Naive thymus-derived CD4-positive, alpha-beta T cell (primary cell): ENCODE measurements around the gene FAM83G. TPM values are rescaled to one million over a fixed set of nuclear protein-coding genes. Genes with fewer than 3 reads are reported as not detected.

ENCODE experiments used
- ATAC-seq: fragments of 150-1000 bp; cut with Tn5 transposase; 2 replicates; pipeline ENCODE4 v1.10.0; 2021; ENCODE audit warnings: mild to moderate bottlenecking, moderate library complexity
- CTCF ChIA-PET: fragments of 350-600 bp; sonication (Branson Sonifier 250); formaldehyde crosslinking; loops from one replicate; lab custom pipeline; 2021; ENCODE audit warnings: antibody characterized with exemption; lab: Charles Lee
- POLR2A ChIA-PET: fragments of 350-600 bp; sonication (Branson Sonifier 250); formaldehyde crosslinking; loops from one replicate; lab custom pipeline; 2021; ENCODE audit warnings: antibody characterized with exemption, inconsistent platforms; lab: Charles Lee
- DNase-seq, 9 donors: peaks; one replicate each; pipeline versions ENCODE4 v3.0.0 to v3.0.0-alpha.2; 2020 to 2022; ENCODE audit warnings: mixed read lengths in 1 of 9
- H3K27ac ChIP-seq: one replicate; pipeline ENCODE4 v1.7.0; 2013; ENCODE audit warnings: mild to moderate bottlenecking, low read depth, low read length, moderate library complexity
- H3K27me3 ChIP-seq, 2 donors: one replicate each; pipeline ENCODE4 v1.7.0; 2013; ENCODE audit warnings: low read length in 2 of 2, mild to moderate bottlenecking in 2 of 2, moderate library complexity in 2 of 2; ENCODE audit not compliant: control insufficient read depth in 2 of 2, insufficient read depth in 2 of 2
- H3K36me3 ChIP-seq, 3 experiments: 1 replicate in 2 of 3; 2 replicates in 1 of 3; pipeline ENCODE4 v1.7.0; 2013; ENCODE audit warnings: low read length in 3 of 3, mild to moderate bottlenecking in 3 of 3, moderate library complexity in 1 of 3; ENCODE audit not compliant: insufficient read depth in 3 of 3, control insufficient read depth in 2 of 3
- H3K4me1 ChIP-seq, 2 donors: one replicate each; pipeline ENCODE4 v1.7.0; 2013; ENCODE audit warnings: low read length in 2 of 2, mild to moderate bottlenecking in 2 of 2, moderate library complexity in 1 of 2; ENCODE audit not compliant: control insufficient read depth in 2 of 2, insufficient read depth in 2 of 2
- H3K4me3 ChIP-seq: 2 replicates; pipeline ENCODE4 v1.7.0; 2013; ENCODE audit warnings: mild to moderate bottlenecking, low read length
- H3K9me3 ChIP-seq, 3 experiments: 1 replicate in 2 of 3; 2 replicates in 1 of 3; pipeline ENCODE4 v1.7.0; 2013; ENCODE audit warnings: low read length in 3 of 3; ENCODE audit not compliant: control insufficient read depth in 2 of 3
- H3K27ac Mint-ChIP-seq, 9 donors: one replicate each; pipeline ENCODE4 v1.8.0; 2020 to 2022; ENCODE audit warnings: mixed read lengths in 9 of 9, mild to moderate bottlenecking in 8 of 9, moderate library complexity in 5 of 9, inconsistent platforms in 2 of 9
- H3K27me3 Mint-ChIP-seq, 5 donors: one replicate each; pipeline ENCODE4 v1.8.0; 2021 to 2022; ENCODE audit warnings: mixed read lengths in 5 of 5, mild to moderate bottlenecking in 1 of 5
- H3K36me3 Mint-ChIP-seq, 5 donors: one replicate each; pipeline ENCODE4 v1.8.0; 2020 to 2022; ENCODE audit warnings: mixed read lengths in 5 of 5, mild to moderate bottlenecking in 3 of 5, inconsistent platforms in 1 of 5
- H3K4me1 Mint-ChIP-seq, 7 donors: one replicate each; pipeline ENCODE4 v1.8.0; 2020 to 2022; ENCODE audit warnings: mixed read lengths in 7 of 7, mild to moderate bottlenecking in 3 of 7, inconsistent platforms in 1 of 7
- H3K4me3 Mint-ChIP-seq, 10 donors: one replicate each; pipeline ENCODE4 v1.8.0; 2020 to 2022; ENCODE audit warnings: mild to moderate bottlenecking in 10 of 10, mixed read lengths in 10 of 10, moderate library complexity in 6 of 10, inconsistent platforms in 2 of 10
- H3K9me3 Mint-ChIP-seq, 11 donors: one replicate each; pipeline ENCODE4 v1.8.0; 2020 to 2022; ENCODE audit warnings: mixed read lengths in 11 of 11, mild to moderate bottlenecking in 4 of 11, inconsistent platforms in 1 of 11, moderate library complexity in 1 of 11
- intact Hi-C, 2 donors: fragments of 100-400 bp; cut with micrococcal nuclease; formaldehyde crosslinking; loops; one replicate each; pipeline ENCODE4 v1.15.1; 2023
- polyA plus RNA-seq, 2 donors: library from polyadenylated mRNA; unstranded; fragments of 300-500 nt; fragmentation: Illumina TruSeq; gene quantifications; one replicate each; pipeline ENCODE4 v1.2.3, GENCODE V29; 2021
- total RNA-seq, 6 experiments: library from RNA in 5 of 6; stranded (reverse) in 5 of 6; gene quantifications; 1 replicate in 5 of 6; 2 replicates in 1 of 6; pipeline ENCODE4 v1.2.3 and lab custom pipeline; 2021 to 2026

Gene FAM83G
- total and polyA plus RNA-seq, 7 experiments from 2014 or later: 1.6 to 9.1 (median 4.0) TPM

DNA sequence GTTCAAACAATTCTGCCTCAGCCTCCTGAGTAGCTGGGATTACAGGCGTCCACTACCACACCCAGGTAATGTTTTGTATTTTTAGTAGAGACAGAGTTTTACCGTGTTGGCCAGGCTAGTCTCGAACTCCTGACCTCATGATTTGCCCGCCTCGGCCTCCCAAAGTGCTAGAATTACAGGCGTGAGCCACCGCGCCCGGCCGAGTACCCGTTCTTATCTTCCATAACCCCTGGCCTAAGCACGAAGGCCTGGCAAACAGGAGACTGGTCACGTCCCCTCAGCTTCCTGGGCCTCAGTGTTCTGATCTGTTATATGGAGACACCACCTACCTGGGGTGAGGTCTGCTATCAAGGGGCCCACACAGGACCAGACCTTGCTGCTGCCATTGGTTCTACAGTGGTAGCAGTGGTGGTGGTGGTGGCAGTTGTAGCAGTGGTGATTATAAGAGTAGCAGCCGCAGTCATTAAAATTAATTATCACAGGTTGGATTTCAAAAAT is 51.3 kb downstream of the FAM83G start:
- Histone ChIP-seq H3K4me1 (peaks cover 16 to 34% of the 10 kb centered on the region in 2 donors), H3K27me3 (no peaks in the 10 kb centered on the region), H3K27ac (no peak overlapping the region), H3K9me3 (no peaks in the 10 kb centered on the region), H3K36me3 (no peaks in the 10 kb centered on the region), H3K4me3 (no peak overlapping the region)
- POLR2A ChIA-PET: no interaction called here
- no peaks in the 10 kb centered on the region for H3K9me3 Mint-ChIP-seq
- CTCF ChIA-PET: no interaction called here
- ATAC-seq (no peak), DNase-seq (no peak)
- peaks cover 0 to 8% (median 0%) of the 10 kb centered on the region in 5 donors for H3K27me3 Mint-ChIP-seq
- intact Hi-C loops: no loop called here
- H3K4me1 Mint-ChIP-seq: peaks cover 26 to 62% (median 52%) of the 10 kb centered on the region in 7 donors
- peak overlapping the region in 4 of 10 donors; percentile 19 to 93 (median 26) for H3K4me3 Mint-ChIP-seq
- peaks cover 0 to 4% (median 0%) of the 10 kb centered on the region in 5 donors for H3K36me3 Mint-ChIP-seq
- peak overlapping the region in 3 of 9 donors; percentile 28 to 93 (median 72) for H3K27ac Mint-ChIP-seq

DNA sequence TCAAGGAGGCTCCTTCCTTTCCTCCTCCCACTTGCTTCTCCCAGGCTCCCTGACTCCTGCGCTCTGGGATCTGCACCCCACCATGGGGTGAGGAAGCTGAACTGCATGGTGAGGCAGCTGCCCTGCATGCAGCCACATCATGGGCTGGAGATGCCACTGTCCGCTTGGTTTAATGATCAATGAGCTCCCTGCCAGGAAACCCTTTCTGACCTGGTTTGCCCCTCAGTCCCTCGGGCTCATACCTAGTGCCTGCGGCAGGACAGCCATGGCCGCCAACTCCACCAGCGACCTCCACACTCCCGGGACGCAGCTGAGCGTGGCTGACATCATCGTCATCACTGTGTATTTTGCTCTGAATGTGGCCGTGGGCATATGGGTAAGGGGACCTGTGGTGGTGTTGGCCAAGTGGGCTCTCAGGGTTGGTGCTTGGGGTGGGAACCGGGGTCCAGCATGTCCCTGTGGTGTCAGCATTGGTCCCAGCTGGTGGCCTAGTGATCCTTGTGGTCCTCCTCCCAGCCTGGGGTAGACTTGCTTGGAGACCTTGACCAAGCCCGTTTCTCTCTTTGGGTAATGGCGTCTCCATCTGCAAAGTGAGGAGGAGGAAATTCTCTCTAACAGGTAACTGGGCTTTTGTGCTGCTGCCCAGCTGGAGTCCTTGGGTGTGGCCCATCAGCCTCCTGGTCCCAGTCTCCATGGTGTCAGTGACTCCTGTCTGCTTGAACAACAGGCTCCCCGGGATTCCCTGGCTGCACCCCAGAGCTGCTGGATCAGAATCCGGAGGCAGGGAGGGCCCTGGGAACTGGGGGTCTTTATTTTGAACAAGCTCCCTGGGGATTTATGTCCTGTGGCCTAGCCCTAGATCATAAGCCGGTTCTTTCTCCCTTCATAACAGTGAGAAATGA is 52.4 kb downstream of the FAM83G start, which contains the start of gene SLC5A10:
TSS of gene SLC5A10 (plus strand) at position 225 of the 902 bp plus-strand sequence. CDS start at position 266, 41 bp downstream.
- Mint-ChIP-seq H3K4me3 (peak within 1 kb of the TSS in 1 of 10 donors; percentile 41), H3K27ac (peak within 1 kb of the TSS in 1 of 9 donors; percentile 62), H3K4me1 (peaks cover 23 to 60% (median 44%) of the 10 kb centered on the region in 7 donors), H3K36me3 (peaks cover 0 to 4% (median 0%) of the 10 kb centered on the region in 5 donors), H3K27me3 (peaks cover 0 to 11% (median 0%) of the 10 kb centered on the region in 5 donors), H3K9me3 (no peaks in the 10 kb centered on the region)
- H3K27ac ChIP-seq: no peak within 1 kb of the TSS
- no peak within 1 kb of the TSS for H3K4me3 ChIP-seq
- H3K36me3 ChIP-seq: no peaks in the 10 kb centered on the region
- H3K4me1 ChIP-seq: peaks cover 16 to 34% of the 10 kb centered on the region in 2 donors
- DNase-seq: no peak
- H3K27me3 ChIP-seq: no peaks in the 10 kb centered on the region
- ChIA-PET CTCF (no interaction called here), POLR2A (no interaction called here)
- no peaks in the 10 kb centered on the region for H3K9me3 ChIP-seq
- no peak for ATAC-seq
- intact Hi-C loops: no loop called here

DNA sequence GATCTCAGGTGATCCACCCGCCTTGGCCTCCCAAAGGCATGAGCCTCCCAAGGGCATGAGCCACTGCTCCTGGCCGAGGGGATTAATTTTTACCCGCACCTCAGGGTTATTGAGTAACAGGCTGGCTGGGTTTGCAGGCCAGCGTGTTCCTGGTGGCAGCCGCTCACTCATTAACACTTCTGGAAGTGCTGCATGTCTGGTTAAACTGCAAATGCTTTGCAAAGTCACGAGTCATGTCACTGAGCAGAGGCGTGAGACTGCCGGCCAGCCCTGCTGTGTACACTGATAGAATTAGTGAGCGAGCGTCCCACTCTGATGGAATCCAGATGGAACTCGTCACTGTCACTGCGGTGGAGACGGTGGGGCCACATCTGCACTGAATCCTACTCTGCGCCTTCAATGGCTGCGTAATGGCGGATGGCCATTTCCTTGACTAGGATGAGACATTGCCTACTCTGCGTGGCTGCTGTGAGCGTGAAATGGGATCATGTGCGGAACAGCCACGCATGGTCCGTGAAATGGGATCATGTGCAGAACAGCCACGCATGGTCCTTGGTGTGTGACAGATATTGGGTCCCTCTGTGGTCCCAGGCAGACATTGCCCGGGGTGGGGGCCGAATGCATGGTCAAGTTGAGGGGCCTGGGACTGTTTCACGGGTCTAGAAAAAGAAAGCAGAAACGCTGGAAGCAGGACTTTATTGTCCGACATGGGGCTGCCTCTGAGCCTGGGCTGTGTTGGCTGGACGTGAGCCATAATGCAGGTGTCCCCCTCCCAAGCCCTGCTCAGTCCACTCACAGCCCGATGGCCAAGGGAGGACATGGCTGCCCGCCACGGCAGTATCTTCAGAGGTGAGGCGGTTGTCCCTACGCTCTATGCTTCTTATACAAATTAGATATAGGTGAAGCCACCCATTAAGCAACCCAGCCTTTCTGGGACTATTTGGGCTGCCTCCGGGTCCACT is 53.3 kb downstream of the FAM83G start:
- Histone ChIP-seq H3K9me3 (no peaks in the 10 kb centered on the region), H3K36me3 (no peaks in the 10 kb centered on the region), H3K4me3 (no peak overlapping the region), H3K27me3 (no peaks in the 10 kb centered on the region), H3K4me1 (peaks cover 16 to 27% of the 10 kb centered on the region in 2 donors), H3K27ac (no peak overlapping the region)
- ATAC-seq: no peak
- intact Hi-C loops: no loop called here
- ChIA-PET CTCF (no interaction called here), POLR2A (no interaction called here)
- H3K4me3 Mint-ChIP-seq: no peak overlapping the region
- H3K4me1 Mint-ChIP-seq: peaks cover 19 to 56% (median 35%) of the 10 kb centered on the region in 7 donors
- no peak for DNase-seq
- H3K27ac Mint-ChIP-seq: no peak overlapping the region
- peaks cover 0 to 15% (median 0%) of the 10 kb centered on the region in 5 donors for H3K27me3 Mint-ChIP-seq
- no peaks in the 10 kb centered on the region for H3K9me3 Mint-ChIP-seq
- peaks cover 0 to 4% (median 0%) of the 10 kb centered on the region in 5 donors for H3K36me3 Mint-ChIP-seq

DNA sequence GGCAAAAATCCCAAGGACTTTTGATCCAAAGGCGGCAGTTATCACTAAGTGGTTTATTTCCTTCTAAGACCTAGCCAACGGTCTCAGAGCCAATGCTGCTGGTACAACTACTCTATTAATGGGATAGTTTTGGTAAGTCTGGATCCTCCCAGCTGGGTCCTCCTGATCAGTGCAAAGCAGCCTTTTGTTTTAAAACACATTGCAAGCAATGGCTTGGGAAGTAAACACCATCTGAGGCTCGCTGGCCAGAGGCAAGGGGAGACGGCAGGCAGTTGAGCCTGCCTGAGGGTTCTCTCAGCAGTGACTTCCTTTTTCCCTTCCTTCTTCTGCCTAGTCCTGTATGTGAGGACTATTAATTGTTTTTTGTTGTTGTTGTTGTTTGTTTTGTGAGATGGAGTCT is 54.2 kb downstream of the FAM83G start:
- Mint-ChIP-seq H3K9me3 (no peaks in the 10 kb centered on the region), H3K4me1 (peaks cover 14 to 57% (median 30%) of the 10 kb centered on the region in 7 donors)
- CTCF ChIA-PET: interaction anchor here (2.6 kb wide), 1 partner anchor 10 kb away, joined by 14 read pairs; no protein-coding TSS in a partner anchor

DNA sequence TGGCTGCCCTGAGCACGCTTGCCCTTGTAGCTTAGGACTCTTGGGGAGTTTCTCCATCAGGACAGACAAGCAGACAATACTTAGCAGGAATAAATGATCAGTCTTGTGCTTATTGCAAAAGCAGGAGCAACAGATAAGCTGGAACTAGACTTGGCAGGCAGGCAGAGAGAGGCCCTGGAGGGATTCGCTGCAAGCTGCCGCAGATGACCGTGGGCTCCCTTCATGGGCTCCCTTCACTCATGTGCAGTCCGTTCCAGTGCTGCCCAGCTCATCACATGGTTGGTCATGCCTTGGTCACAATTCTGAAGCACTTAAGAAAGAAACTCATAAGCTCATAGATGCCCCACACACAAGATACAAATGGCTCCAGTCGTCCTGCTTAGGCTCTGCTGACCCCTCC is 55.0 kb downstream of the FAM83G start:
- Histone ChIP-seq H3K27me3 (no peaks in the 10 kb centered on the region), H3K4me3 (no peak overlapping the region), H3K9me3 (no peaks in the 10 kb centered on the region), H3K4me1 (peaks cover 6 to 13% of the 10 kb centered on the region in 2 donors), H3K36me3 (no peaks in the 10 kb centered on the region), H3K27ac (no peak overlapping the region)
- ChIA-PET CTCF (interaction anchor here (2.6 kb wide), 1 partner anchor 10 kb away, joined by 14 read pairs; no protein-coding TSS in a partner anchor), POLR2A (interaction anchor here (0.8 kb wide), 1 partner anchor 8 kb away, joined by 3 read pairs; no protein-coding TSS in a partner anchor)
- Mint-ChIP-seq H3K9me3 (peaks cover 0 to 2% (median 0%) of the 10 kb centered on the region in 11 donors), H3K36me3 (peaks cover 0 to 3% (median 0%) of the 10 kb centered on the region in 5 donors), H3K4me1 (peaks cover 9 to 51% (median 22%) of the 10 kb centered on the region in 7 donors), H3K4me3 (no peak overlapping the region), H3K27me3 (peaks cover 0 to 27% (median 0%) of the 10 kb centered on the region in 5 donors), H3K27ac (no peak overlapping the region)
- intact Hi-C loops: no loop called here
- ATAC-seq (no peak), DNase-seq (no peak)

More for the DNA sequence above, 54.2 kb downstream of the FAM83G start:
- no peak overlapping the region for H3K4me3 Mint-ChIP-seq
- peaks cover 0 to 3% (median 0%) of the 10 kb centered on the region in 5 donors for H3K36me3 Mint-ChIP-seq
- peaks cover 0 to 22% (median 0%) of the 10 kb centered on the region in 5 donors for H3K27me3 Mint-ChIP-seq
- peak overlapping the region in 1 of 9 donors; percentile 45 for H3K27ac Mint-ChIP-seq
- DNase-seq (no peak), ATAC-seq (no peak)
- intact Hi-C loops: no loop called here
- POLR2A ChIA-PET: no interaction called here
- Histone ChIP-seq H3K36me3 (no peaks in the 10 kb centered on the region), H3K9me3 (no peaks in the 10 kb centered on the region), H3K27me3 (no peaks in the 10 kb centered on the region), H3K4me3 (no peak overlapping the region), H3K27ac (no peak overlapping the region), H3K4me1 (peaks cover 12 to 21% of the 10 kb centered on the region in 2 donors)
